K562 (cell line): Measurements from ENCODE around the gene C15orf61. TPM values are rescaled to one million over a fixed set of nuclear protein-coding genes. Genes with fewer than 3 reads are reported as not detected.

Source experiments
- polyA plus RNA-seq, 8 experiments: library from polyadenylated mRNA; depleted of rRNA in 4 of 8; stranded (reverse) in 5 of 8; unstranded in 3 of 8; fragments of >200 nt; fragmentation: Nextera tagmentation in 2 of 8; fragmentation: Illumina TruSeq in 1 of 8; extraction: Ambion mirVana in 2 of 8; extraction: Trizol in 1 of 8; gene quantifications; 2 replicates each; pipeline versions ENCODE4 v1.2.1 to v1.2.3, GENCODE V29; 2011 to 2014; ENCODE audit warnings: inconsistent platforms in 1 of 8, missing spikeins in 1 of 8
- total RNA-seq, 7 experiments: library from RNA; depleted of rRNA in 6 of 7; stranded (reverse); fragments of >200 nt in 6 of 7; fragmentation: Illumina TruSeq in 2 of 7; extraction: Trizol in 2 of 7; gene quantifications; 2 replicates each; pipeline versions ENCODE4 v1.2.1 to v1.2.3, GENCODE V29; 2011 to 2021; ENCODE audit warnings: low replicate concordance in 1 of 7
- TF ChIP-seq, protein P1 (sequence below), 2 experiments: fragments of 450-650 bp; IDR thresholded peaks; 2 replicates each; pipeline ENCODE4 v1.6.1; 2016; ENCODE audit warnings: mild to moderate bottlenecking in 2 of 2, borderline replicate concordance in 1 of 2, low read depth in 1 of 2, moderate library complexity in 1 of 2

The C15orf61 gene
- total and polyA plus RNA-seq, 9 of the 15 experiments (the other 6 are each of a cell fraction or from before 2014, with no cell fraction given) = 1.6 to 10.5 (median 4.3) TPM

DNA sequence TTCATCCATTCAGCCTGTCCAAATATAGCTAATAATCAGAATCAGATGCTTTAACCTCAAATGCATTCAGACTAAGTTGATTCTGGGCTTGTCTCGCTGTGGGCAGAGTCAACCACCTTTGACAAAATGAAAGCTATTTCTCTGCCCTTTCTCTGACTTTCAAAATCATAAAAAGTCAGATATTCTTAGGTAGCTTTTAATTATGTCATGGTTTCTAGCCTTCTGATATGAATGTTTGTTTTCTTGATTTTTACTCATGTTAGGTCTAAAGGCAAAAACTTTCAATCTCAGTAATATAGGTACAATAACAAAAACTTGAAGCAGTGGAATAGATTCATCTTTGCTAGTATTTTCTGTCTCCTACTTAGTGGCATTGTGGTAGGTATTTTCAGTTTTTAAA lies 25.3 kb upstream of the C15orf61 start (continued):
- TF ChIP-seq, protein P1, sequence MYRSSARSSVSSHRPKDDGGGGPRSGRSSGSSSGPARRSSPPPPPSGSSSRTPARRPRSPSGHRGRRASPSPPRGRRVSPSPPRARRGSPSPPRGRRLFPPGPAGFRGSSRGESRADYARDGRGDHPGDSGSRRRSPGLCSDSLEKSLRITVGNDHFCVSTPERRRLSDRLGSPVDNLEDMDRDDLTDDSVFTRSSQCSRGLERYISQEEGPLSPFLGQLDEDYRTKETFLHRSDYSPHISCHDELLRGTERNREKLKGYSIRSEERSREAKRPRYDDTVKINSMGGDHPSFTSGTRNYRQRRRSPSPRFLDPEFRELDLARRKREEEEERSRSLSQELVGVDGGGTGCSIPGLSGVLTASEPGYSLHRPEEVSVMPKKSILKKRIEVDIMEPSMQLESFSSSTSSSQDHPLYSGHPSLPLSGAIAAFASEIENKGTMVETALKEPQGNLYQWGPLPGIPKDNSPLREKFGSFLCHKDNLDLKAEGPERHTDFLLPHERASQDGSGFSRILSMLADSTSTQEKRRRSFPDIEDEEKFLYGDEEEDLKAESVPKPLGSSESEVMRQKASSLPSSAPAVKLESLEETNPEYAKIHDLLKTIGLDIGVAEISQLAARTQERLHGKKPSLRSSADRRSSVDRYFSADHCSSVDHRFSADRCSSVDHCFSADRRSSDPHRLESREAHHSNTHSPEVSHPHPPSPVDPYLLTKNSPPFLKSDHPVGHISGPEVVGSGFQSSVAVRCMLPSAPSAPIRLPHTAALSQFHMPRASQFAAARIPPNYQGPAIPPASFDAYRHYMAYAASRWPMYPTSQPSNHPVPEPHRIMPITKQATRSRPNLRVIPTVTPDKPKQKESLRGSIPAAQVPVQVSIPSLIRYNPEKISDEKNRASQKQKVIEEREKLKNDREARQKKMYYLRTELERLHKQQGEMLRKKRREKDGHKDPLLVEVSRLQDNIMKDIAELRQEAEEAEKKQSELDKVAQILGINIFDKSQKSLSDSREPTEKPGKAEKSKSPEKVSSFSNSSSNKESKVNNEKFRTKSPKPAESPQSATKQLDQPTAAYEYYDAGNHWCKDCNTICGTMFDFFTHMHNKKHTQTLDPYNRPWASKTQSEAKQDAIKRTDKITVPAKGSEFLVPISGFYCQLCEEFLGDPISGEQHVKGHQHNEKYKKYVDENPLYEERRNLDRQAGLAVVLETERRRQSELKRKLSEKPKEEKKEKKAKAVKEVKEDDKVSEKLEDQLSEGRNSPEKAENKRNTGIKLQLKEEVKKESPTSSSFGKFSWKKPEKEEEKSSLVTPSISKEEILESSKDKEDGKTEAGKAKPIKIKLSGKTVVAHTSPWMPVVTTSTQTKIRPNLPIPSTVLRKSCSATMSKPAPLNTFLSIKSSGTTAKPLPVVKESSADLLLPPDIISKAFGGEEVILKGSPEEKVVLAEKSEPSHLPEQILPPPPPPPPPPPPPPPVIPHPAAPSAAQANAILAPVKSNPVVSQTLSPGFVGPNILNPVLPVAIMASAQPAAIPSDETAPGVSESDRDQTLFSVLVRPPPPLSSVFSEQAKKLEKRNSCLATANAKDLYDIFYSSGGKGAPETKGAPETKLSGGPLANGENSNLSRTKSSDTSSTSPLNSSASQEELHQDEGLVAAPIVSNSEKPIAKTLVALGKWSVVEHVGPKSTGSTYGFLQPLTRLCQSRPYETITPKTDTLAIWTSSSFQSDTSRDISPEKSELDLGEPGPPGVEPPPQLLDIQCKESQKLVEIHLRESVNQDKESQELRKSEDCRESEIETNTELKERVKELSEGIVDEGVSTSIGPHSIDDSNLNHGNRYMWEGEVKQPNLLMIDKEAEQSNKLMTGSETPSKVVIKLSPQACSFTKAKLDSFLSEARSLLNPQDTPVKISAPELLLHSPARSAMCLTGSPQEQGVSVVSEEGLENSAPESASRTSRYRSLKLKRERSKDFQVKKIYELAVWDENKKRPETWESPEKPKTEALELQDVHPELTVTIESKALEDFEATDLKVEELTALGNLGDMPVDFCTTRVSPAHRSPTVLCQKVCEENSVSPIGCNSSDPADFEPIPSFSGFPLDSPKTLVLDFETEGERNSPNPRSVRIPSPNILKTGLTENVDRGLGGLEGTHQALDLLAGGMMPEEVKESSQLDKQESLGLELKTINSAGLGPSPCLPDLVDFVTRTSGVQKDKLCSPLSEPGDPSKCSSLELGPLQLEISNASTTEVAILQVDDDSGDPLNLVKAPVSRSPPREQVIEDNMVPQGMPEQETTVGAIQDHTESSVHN (IDR thresholded peaks at IDR 0.05; ENCODE audit: borderline replicate concordance in 1 of 2, low read depth in 1 of 2) = no peak
